ENCODE results near the gene GSN.

GSN gene

DNA sequence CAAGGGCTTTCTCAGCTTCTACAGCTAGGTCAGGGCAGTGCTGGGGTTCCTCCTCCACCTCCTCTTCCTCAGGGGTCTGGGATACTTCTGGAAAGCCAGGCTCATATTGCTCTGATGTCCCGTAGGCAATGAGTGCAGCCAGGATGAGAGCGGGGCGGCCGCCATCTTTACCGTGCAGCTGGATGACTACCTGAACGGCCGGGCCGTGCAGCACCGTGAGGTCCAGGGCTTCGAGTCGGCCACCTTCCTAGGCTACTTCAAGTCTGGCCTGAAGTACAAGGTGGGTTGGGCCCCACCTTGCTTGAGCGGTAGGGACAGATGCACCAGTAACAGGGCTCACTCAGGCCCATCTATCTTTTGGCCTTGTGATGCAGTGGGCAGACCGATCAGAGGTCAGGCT, 34.8 kb downstream of the GSN start:
- TF ChIP-seq, protein P1, sequence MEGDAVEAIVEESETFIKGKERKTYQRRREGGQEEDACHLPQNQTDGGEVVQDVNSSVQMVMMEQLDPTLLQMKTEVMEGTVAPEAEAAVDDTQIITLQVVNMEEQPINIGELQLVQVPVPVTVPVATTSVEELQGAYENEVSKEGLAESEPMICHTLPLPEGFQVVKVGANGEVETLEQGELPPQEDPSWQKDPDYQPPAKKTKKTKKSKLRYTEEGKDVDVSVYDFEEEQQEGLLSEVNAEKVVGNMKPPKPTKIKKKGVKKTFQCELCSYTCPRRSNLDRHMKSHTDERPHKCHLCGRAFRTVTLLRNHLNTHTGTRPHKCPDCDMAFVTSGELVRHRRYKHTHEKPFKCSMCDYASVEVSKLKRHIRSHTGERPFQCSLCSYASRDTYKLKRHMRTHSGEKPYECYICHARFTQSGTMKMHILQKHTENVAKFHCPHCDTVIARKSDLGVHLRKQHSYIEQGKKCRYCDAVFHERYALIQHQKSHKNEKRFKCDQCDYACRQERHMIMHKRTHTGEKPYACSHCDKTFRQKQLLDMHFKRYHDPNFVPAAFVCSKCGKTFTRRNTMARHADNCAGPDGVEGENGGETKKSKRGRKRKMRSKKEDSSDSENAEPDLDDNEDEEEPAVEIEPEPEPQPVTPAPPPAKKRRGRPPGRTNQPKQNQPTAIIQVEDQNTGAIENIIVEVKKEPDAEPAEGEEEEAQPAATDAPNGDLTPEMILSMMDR (conservative IDR thresholded peaks at IDR 0.05): no peak
- no peak overlapping the region for H3K27ac ChIP-seq

- no peak overlapping the region for H3K27ac ChIP-seq
Measured at GRCh38 chr9:121303456-121304451, 35.8 kb downstream of the GSN start.

DNA sequence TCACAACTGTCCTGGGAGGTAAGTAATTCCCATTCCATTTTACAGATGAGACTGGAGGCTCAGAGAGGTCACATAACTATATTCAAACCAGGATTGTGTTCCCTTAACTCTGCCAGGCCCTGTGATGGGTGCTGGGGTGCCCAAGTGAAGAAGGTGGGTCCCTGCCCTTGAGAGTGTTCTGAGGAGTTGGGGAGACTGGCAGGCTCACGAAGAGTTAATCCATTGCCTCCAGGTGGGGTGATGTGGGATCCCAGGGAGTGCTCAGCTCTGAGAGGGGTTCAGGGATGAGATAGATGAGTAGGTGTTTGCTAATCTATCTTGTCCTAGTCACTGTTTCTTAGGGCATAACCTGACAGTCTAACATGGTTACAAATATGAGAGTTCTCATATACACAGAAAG, 36.7 kb downstream of the GSN start:
- TF ChIP-seq, protein P1 (conservative IDR thresholded peaks at IDR 0.05): no peak
- no peak overlapping the region for H3K27ac ChIP-seq

More at GRCh38 chr9:121303456-121304451, 35.8 kb downstream of the GSN start:
- TF ChIP-seq, protein P1 (conservative IDR thresholded peaks at IDR 0.05): no peak

DNA sequence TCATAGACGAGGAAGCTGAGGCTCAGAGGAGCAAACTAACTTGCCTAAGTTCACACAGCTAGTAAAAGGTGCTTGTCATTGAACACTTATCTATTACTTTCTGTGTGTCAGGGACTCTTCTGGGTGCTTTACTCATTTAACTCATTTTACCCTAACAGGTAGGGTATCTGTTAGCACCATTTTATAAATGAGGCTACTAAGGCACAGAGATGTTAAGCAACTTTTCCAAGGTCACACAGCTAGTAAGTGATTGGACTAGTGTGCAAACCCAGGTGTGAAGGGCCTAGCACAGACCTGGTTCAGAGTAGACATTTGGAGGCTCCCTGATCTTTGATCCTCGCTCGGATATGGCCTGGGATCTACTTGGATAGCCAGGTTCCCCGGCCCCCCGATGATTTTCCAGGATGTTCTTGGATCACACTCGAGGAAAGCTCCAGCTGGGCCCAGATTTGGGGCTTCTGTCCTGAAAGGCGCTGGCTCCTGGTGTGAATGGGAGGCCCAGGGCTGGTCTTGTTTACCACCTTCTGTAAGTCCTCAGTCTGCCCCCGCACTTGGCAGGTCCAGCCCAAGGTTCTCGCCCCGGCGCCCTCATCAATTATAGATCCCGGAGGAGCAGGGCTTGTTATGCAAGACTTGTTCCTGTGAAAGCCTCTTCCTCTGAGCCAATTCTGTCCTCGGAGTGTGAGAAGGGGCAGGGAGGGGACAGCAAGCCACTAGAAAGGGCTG, 37.5 kb downstream of the GSN start:
- no peak overlapping the region for H3K27ac ChIP-seq
- TF ChIP-seq, protein P1 (conservative IDR thresholded peaks at IDR 0.05): no peak

DNA sequence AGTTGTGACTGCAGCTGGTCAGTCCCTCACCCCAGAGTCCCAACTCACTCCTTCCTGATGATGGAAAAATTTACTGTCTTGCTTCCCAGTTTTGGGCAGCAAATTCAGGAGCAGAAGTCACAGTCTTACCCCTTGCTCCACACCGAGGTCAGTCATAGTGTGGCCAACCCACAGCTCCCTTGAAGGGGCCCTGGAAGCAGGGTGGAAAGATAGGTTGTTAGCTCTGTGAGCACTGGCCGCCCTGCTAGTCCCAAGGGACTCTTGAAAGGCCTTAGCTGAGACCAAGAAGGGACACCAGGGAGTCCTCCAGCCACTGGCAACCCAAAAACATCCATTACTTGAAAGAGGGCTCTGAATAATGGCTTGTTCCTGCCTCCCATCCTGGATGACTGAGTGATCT, 40.0 kb downstream of the GSN start:
- H3K27ac ChIP-seq: no peak overlapping the region
- TF ChIP-seq, protein P1 (conservative IDR thresholded peaks at IDR 0.05): no peak

- TF ChIP-seq, protein P1 (conservative IDR thresholded peaks at IDR 0.05): no peak
- H3K27ac ChIP-seq: no peak overlapping the region
Measured at GRCh38 chr9:121308765-121309164, 40.8 kb downstream of the GSN start.

DNA sequence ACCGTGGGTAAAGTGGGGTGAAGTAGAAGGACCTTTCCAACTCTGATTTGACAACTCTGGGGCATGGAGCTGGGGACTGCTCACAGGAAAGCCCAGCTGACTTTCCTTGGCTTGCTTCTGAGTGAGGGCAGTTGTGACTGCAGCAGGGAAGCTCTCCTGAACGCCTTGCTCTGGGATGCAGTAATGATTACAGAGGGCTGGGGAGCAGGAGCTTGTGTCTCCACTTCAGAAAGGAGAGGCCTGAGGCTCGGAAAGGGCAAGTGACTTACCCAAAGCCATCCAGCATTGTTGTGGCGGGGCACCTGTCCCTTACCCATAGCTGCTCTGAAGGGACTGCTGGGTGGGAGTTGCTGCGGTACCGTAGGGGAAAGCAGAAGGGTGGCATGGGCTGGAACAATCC, 41.2 kb downstream of the GSN start:
- no peak overlapping the region for H3K27ac ChIP-seq
- TF ChIP-seq, protein P1 (conservative IDR thresholded peaks at IDR 0.05): no peak

Measured in VCaP (cell line).